ENCODE data around the gene TTF2. TPM values are rescaled to one million over a fixed set of nuclear protein-coding genes. Genes with fewer than 3 reads are reported as not detected.
"Not testable (repeated sequence)": the region's sequence is repeated elsewhere in the genome, so short reads cannot be mapped to it uniquely, and the experiment has no call there.

TTF2 gene
- polyA plus RNA-seq, 1 donor from 2014 or later: 2.6 TPM

DNA sequence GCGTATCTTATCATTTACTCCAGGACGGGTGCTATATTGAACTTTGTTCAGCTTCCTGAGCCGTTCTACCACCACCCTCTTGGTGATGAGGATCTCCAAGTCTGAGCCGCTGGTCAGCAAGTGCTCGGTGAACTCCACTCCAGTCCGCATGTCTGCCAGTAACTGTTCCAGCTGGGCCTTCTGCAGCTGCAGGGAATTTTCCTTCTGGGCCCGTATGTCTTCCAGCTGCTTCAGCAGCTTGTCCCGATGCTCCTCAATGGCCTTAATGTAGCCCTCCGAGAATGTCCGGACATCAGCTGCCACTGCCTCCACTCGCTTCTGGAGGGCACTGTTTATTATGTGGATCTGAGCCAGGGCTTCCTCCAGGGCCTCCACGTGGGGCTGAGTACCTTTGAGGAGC lies 58.0 kb downstream of the TTF2 start:
- no peaks in the 10 kb centered on the region for H3K36me3 ChIP-seq (ENCODE audit: insufficient read depth, low read length)
- H3K9me2 ChIP-seq (ENCODE audit: insufficient read depth, low read length): no peaks in the 10 kb centered on the region
- no peaks in the 10 kb centered on the region for H3K79me2 ChIP-seq (replicated peaks; ENCODE audit: insufficient read depth, low read length)
- H3K4me2 ChIP-seq (ENCODE audit: low read length): no peak overlapping the region
- H3K27me3 ChIP-seq (ENCODE audit: insufficient read depth, low read depth, low read length): no peaks in the 10 kb centered on the region
- H3F3A ChIP-seq (ENCODE audit: insufficient read depth, low read length, poor library complexity, severe bottlenecking): no peaks in the 10 kb centered on the region
- H3K4me3 ChIP-seq (ENCODE audit: low read length): no peak overlapping the region
- H3K9ac ChIP-seq (ENCODE audit: low read length): no peak overlapping the region
- no peak overlapping the region for H2AFZ ChIP-seq (ENCODE audit: low read depth, low read length)
- TF ChIP-seq POLR2AphosphoS5 (IDR thresholded peaks at IDR 0.05) (no peak), MXI1 (conservative IDR thresholded peaks at IDR 0.05; ENCODE audit: poor library complexity, severe bottlenecking) (no peak), EZH2 (IDR thresholded peaks at IDR 0.05; ENCODE audit: borderline replicate concordance, insufficient read depth, low read length, poor library complexity, severe bottlenecking) (no peak), SMC3 (conservative IDR thresholded peaks at IDR 0.05; ENCODE audit: poor library complexity) (no peak), EP300 (conservative IDR thresholded peaks at IDR 0.05; ENCODE audit: poor library complexity, severe bottlenecking) (no peak), TAF1 (IDR thresholded peaks at IDR 0.05; ENCODE audit: low read depth) (no peak), RAD21 (conservative IDR thresholded peaks at IDR 0.05) (no peak)
- TF ChIP-seq, protein P1, sequence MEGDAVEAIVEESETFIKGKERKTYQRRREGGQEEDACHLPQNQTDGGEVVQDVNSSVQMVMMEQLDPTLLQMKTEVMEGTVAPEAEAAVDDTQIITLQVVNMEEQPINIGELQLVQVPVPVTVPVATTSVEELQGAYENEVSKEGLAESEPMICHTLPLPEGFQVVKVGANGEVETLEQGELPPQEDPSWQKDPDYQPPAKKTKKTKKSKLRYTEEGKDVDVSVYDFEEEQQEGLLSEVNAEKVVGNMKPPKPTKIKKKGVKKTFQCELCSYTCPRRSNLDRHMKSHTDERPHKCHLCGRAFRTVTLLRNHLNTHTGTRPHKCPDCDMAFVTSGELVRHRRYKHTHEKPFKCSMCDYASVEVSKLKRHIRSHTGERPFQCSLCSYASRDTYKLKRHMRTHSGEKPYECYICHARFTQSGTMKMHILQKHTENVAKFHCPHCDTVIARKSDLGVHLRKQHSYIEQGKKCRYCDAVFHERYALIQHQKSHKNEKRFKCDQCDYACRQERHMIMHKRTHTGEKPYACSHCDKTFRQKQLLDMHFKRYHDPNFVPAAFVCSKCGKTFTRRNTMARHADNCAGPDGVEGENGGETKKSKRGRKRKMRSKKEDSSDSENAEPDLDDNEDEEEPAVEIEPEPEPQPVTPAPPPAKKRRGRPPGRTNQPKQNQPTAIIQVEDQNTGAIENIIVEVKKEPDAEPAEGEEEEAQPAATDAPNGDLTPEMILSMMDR (IDR thresholded peaks at IDR 0.05; ENCODE audit: poor library complexity, severe bottlenecking): no peak
- TF ChIP-seq, protein P2, sequence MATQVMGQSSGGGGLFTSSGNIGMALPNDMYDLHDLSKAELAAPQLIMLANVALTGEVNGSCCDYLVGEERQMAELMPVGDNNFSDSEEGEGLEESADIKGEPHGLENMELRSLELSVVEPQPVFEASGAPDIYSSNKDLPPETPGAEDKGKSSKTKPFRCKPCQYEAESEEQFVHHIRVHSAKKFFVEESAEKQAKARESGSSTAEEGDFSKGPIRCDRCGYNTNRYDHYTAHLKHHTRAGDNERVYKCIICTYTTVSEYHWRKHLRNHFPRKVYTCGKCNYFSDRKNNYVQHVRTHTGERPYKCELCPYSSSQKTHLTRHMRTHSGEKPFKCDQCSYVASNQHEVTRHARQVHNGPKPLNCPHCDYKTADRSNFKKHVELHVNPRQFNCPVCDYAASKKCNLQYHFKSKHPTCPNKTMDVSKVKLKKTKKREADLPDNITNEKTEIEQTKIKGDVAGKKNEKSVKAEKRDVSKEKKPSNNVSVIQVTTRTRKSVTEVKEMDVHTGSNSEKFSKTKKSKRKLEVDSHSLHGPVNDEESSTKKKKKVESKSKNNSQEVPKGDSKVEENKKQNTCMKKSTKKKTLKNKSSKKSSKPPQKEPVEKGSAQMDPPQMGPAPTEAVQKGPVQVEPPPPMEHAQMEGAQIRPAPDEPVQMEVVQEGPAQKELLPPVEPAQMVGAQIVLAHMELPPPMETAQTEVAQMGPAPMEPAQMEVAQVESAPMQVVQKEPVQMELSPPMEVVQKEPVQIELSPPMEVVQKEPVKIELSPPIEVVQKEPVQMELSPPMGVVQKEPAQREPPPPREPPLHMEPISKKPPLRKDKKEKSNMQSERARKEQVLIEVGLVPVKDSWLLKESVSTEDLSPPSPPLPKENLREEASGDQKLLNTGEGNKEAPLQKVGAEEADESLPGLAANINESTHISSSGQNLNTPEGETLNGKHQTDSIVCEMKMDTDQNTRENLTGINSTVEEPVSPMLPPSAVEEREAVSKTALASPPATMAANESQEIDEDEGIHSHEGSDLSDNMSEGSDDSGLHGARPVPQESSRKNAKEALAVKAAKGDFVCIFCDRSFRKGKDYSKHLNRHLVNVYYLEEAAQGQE (IDR thresholded peaks at IDR 0.05; ENCODE audit: borderline replicate concordance): no peak
- no peaks in the 10 kb centered on the region for H3K9me3 ChIP-seq (ENCODE audit: low read length)
- no peaks in the 10 kb centered on the region for H4K20me1 ChIP-seq (ENCODE audit: insufficient read depth)
- no peak overlapping the region for H3K27ac ChIP-seq (ENCODE audit: low read length)

DNA sequence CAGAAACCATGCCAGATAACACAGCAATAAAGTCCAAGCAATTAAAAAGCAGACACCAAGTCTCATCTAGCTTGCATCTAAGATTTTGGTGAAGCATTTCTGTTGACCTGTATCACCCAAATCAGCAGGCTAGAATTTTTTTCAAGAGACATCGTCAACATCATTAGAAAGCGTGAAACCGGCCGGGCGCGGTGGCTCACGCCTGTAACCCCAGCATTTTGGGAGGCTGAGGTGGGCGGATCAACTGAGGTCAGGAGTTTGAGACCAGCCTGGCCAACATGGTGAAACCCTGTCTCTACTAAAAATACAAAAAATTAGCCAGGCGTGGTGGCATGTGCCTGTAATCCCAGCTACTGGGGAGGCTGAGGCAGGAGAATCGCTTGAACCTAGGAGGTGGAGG lies 59.0 kb downstream of the TTF2 start:
- H4K20me1 ChIP-seq (ENCODE audit: insufficient read depth); H3K36me3 ChIP-seq (ENCODE audit: insufficient read depth, low read length); H2AFZ ChIP-seq (ENCODE audit: low read depth, low read length); H3K79me2 ChIP-seq (replicated peaks; ENCODE audit: insufficient read depth, low read length); H3K4me2 ChIP-seq (ENCODE audit: low read length); H3K27ac ChIP-seq (ENCODE audit: low read length); H3K9me2 ChIP-seq (ENCODE audit: insufficient read depth, low read length); H3K27me3 ChIP-seq (ENCODE audit: insufficient read depth, low read depth, low read length); H3K9ac ChIP-seq (ENCODE audit: low read length); H3F3A ChIP-seq (ENCODE audit: insufficient read depth, low read length, poor library complexity, severe bottlenecking); H3K9me3 ChIP-seq (ENCODE audit: low read length); H3K4me3 ChIP-seq (ENCODE audit: low read length): not testable (repeated sequence)

Measured in neural cell (in vitro differentiated cells).